NB4 (cell line): ENCODE results near the gene HS6ST1.

ENCODE experiments used
- CTCF ChIP-seq: IDR thresholded peaks from one replicate; pipeline ENCODE4 v1.5.1; 2012; ENCODE audit warnings: low read depth, low read length
- MYC ChIP-seq: IDR thresholded peaks from 2 replicates; pipeline ENCODE4 v1.6.1; 2011; ENCODE audit warnings: low read depth, low read length
- POLR2A ChIP-seq: IDR thresholded peaks from 2 replicates; pipeline ENCODE4 v1.6.1; 2011; ENCODE audit warnings: mild to moderate bottlenecking; ENCODE audit not compliant: insufficient read length; ENCODE audit errors: extremely low read depth
- TF ChIP-seq, protein P1 (sequence below): IDR thresholded peaks from 2 replicates; pipeline ENCODE4 v1.6.1; 2011; ENCODE audit warnings: low read depth, low read length

GRCh38 chr2:128304330-128304714 is 14.3 kb downstream of the HS6ST1 start:
- TF ChIP-seq POLR2A: no peak
- TF ChIP-seq CTCF: no peak
- no peak for TF ChIP-seq MYC
- TF ChIP-seq, protein P1, sequence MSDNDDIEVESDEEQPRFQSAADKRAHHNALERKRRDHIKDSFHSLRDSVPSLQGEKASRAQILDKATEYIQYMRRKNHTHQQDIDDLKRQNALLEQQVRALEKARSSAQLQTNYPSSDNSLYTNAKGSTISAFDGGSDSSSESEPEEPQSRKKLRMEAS: no peak
